H1 (cell line): ENCODE results near the gene TELO2. TPM values are rescaled to one million over a fixed set of nuclear protein-coding genes. Genes with fewer than 3 reads are reported as not detected.

Source experiments
- RAD21 ChIP-seq, 2 experiments: IDR thresholded peaks in 1 of 2; conservative IDR thresholded peaks in 1 of 2; 2 replicates each; pipeline ENCODE4 v1.6.1; 2011; ENCODE audit warnings: low read depth in 2 of 2, low read length in 2 of 2, improper control_type of control experiment in 1 of 2, inconsistent platforms in 1 of 2, mild to moderate bottlenecking in 1 of 2, moderate library complexity in 1 of 2
- RFX5 ChIP-seq: IDR thresholded peaks from 2 replicates; pipeline ENCODE4 v1.6.1; 2011; ENCODE audit warnings: low read depth, low read length, improper control_type of control experiment, borderline replicate concordance
- YY1 ChIP-seq: IDR thresholded peaks from 2 replicates; pipeline ENCODE4 v1.6.1; 2011; ENCODE audit warnings: low read depth, mild to moderate bottlenecking, low read length
- polyA plus RNA-seq, 7 experiments: library from polyadenylated mRNA; depleted of rRNA in 3 of 7; stranded (reverse) in 5 of 7; unstranded in 2 of 7; fragments of >200 nt in 5 of 7; fragments of 200-250 nt in 2 of 7; gene quantifications; 1 replicate in 5 of 7; 2 replicates in 1 of 7; 4 replicates in 1 of 7; pipeline versions ENCODE4 v1.2.1 to v1.2.3, GENCODE V29; 2011 to 2013; ENCODE audit warnings: missing spikeins in 2 of 7, mixed read lengths in 2 of 7
- total RNA-seq: library from RNA; stranded (reverse); fragmentation: NEBNext Ultra II Directional; extraction: Animal tissue kit (Norgen Biotek cat#: 25700); gene quantifications from 2 replicates; pipeline ENCODE4 v1.2.1, GENCODE V29; 2021

Gene TELO2
- total and polyA plus RNA-seq, 2 of the 8 experiments (the other 6 are each of a cell fraction or from before 2014, with no cell fraction given): 39.3 to 64.8 TPM

DNA sequence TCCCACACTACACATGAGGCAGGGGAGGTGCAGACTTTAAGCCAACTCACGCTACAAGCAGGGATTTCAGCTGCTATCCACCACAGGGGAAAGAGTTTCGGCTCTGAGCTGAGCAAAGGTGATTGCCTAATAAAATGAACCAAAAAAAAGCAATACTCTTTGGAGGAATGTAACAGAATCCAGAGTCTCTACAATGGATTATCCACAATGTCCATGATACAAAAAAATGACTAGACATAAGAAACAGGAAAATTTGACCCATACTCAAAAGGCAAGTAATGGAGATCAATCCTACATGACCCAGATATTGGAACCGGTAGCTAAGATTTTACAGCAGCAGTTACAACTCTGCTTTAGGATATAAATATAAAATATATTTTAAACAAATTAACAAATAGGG lies 21.3 kb downstream of the TELO2 start (continued):
- TF ChIP-seq RAD21 (IDR thresholded peaks at IDR 0.05 in 1 of 2, conservative IDR thresholded peaks at IDR 0.05 in 1 of 2; ENCODE audit: low read depth in 2 of 2, low read length in 2 of 2): no peak
- no peak for TF ChIP-seq RFX5
- TF ChIP-seq YY1: no peak
